Effector memory CD8-positive, alpha-beta T cell (primary cell): ENCODE results near the gene TFDP1.
"Not testable (repeated sequence)": the region's sequence is repeated elsewhere in the genome, so short reads cannot be mapped to it uniquely, and the experiment has no call there.

Experiments
- ATAC-seq: fragments of 150-1000 bp; cut with Tn5 transposase; replicated peaks from 2 replicates; pipeline ENCODE4 v1.10.0; 2021; ENCODE audit warnings: mild to moderate bottlenecking, moderate library complexity
- DNase-seq, 3 experiments: peaks; one replicate each; pipeline ENCODE4 v3.0.0; 2021
- H3K27ac Mint-ChIP-seq, 2 donors: one replicate each; pipeline ENCODE4 v1.8.0; 2022; ENCODE audit warnings: mild to moderate bottlenecking in 2 of 2, mixed read lengths in 2 of 2, moderate library complexity in 2 of 2
- H3K27me3 Mint-ChIP-seq, 2 donors: one replicate each; pipeline ENCODE4 v1.8.0; 2022; ENCODE audit warnings: mixed read lengths in 2 of 2
- H3K36me3 Mint-ChIP-seq: one replicate; pipeline ENCODE4 v1.8.0; 2022; ENCODE audit warnings: mild to moderate bottlenecking, moderate library complexity, mixed read lengths; ENCODE audit not compliant: insufficient read depth
- H3K4me1 Mint-ChIP-seq, 2 donors: one replicate each; pipeline ENCODE4 v1.8.0; 2022; ENCODE audit warnings: low read depth in 2 of 2, mixed read lengths in 2 of 2
- H3K4me3 Mint-ChIP-seq, 2 donors: one replicate each; pipeline ENCODE4 v1.8.0; 2022; ENCODE audit warnings: mild to moderate bottlenecking in 2 of 2, mixed read lengths in 2 of 2, moderate library complexity in 2 of 2
- H3K9me3 Mint-ChIP-seq, 2 donors: one replicate each; pipeline ENCODE4 v1.8.0; 2022; ENCODE audit warnings: mixed read lengths in 2 of 2

Gene TFDP1

GRCh38 chr13:113623491-113624234 is 39.1 kb downstream of the TFDP1 start:
- no peaks in the 10 kb centered on the region for H3K9me3 Mint-ChIP-seq
- H3K36me3 Mint-ChIP-seq = peaks cover 12% of the 10 kb centered on the region
- H3K27ac Mint-ChIP-seq = peak overlapping the region in 1 of 2 donors; percentile 51
- DNase-seq (no peak), ATAC-seq (no peak)
- no peaks in the 10 kb centered on the region for H3K27me3 Mint-ChIP-seq
- peaks cover under 1 to 2% of the 10 kb centered on the region in 2 donors for H3K4me1 Mint-ChIP-seq
- H3K4me3 Mint-ChIP-seq = no peak overlapping the region

GRCh38 chr13:113624235-113624587 is 39.7 kb downstream of the TFDP1 start:
- DNase-seq (no peak), ATAC-seq (no peak)
- Mint-ChIP-seq H3K4me1 (peaks cover 0 to 4% of the 10 kb centered on the region in 2 donors), H3K36me3 (peaks cover 11% of the 10 kb centered on the region), H3K4me3 (no peak overlapping the region), H3K9me3 (no peaks in the 10 kb centered on the region), H3K27ac (no peak overlapping the region), H3K27me3 (no peaks in the 10 kb centered on the region)

- H3K36me3 Mint-ChIP-seq, H3K27me3 Mint-ChIP-seq, H3K4me3 Mint-ChIP-seq, DNase-seq, H3K4me1 Mint-ChIP-seq, H3K9me3 Mint-ChIP-seq, H3K27ac Mint-ChIP-seq, ATAC-seq: not testable (repeated sequence)
Observed at GRCh38 chr13:113624640-113625304, 40.2 kb downstream of the TFDP1 start.

GRCh38 chr13:113625965-113626721 is 41.6 kb downstream of the TFDP1 start:
- Mint-ChIP-seq H3K36me3 (peaks cover 7% of the 10 kb centered on the region), H3K27ac (peak overlapping the region in 1 of 2 donors; percentile 32), H3K4me3 (no peak overlapping the region), H3K9me3 (no peaks in the 10 kb centered on the region), H3K4me1 (peaks cover 0 to 4% of the 10 kb centered on the region in 2 donors), H3K27me3 (no peaks in the 10 kb centered on the region)
- no peak for ATAC-seq
- no peak for DNase-seq

GRCh38 chr13:113627136-113627535 is 42.6 kb downstream of the TFDP1 start:
- H3K27me3 Mint-ChIP-seq = no peaks in the 10 kb centered on the region
- no peaks in the 10 kb centered on the region for H3K9me3 Mint-ChIP-seq
- ATAC-seq (no peak), DNase-seq (no peak)
- peaks cover 15% of the 10 kb centered on the region for H3K36me3 Mint-ChIP-seq
- H3K4me3 Mint-ChIP-seq = no peak overlapping the region
- peak overlapping the region in 1 of 2 donors; percentile 15 for H3K27ac Mint-ChIP-seq
- peaks cover 0 to 4% of the 10 kb centered on the region in 2 donors for H3K4me1 Mint-ChIP-seq

- peaks cover 0 to 4% of the 10 kb centered on the region in 2 donors for H3K4me1 Mint-ChIP-seq
- H3K36me3 Mint-ChIP-seq = peaks cover 21% of the 10 kb centered on the region
- H3K27ac Mint-ChIP-seq = no peak overlapping the region
- H3K27me3 Mint-ChIP-seq = no peaks in the 10 kb centered on the region
- DNase-seq (no peak), ATAC-seq (no peak)
- H3K9me3 Mint-ChIP-seq = no peaks in the 10 kb centered on the region
- H3K4me3 Mint-ChIP-seq = no peak overlapping the region
Observed at GRCh38 chr13:113628291-113629270, 44.0 kb downstream of the TFDP1 start.

- H3K4me3 Mint-ChIP-seq = no peak overlapping the region
- H3K27ac Mint-ChIP-seq = no peak overlapping the region
- DNase-seq = no peak
- no peak for ATAC-seq
- H3K9me3 Mint-ChIP-seq = no peaks in the 10 kb centered on the region
- H3K36me3 Mint-ChIP-seq = peaks cover 24% of the 10 kb centered on the region
- H3K27me3 Mint-ChIP-seq = no peaks in the 10 kb centered on the region
- peaks cover 0 to 4% of the 10 kb centered on the region in 2 donors for H3K4me1 Mint-ChIP-seq
Observed at GRCh38 chr13:113629866-113630265, 45.3 kb downstream of the TFDP1 start.

GRCh38 chr13:113630296-113630695 is 45.7 kb downstream of the TFDP1 start:
- Mint-ChIP-seq H3K27ac (no peak overlapping the region), H3K4me1 (peaks cover 0 to 4% of the 10 kb centered on the region in 2 donors), H3K9me3 (no peaks in the 10 kb centered on the region), H3K4me3 (no peak overlapping the region), H3K36me3 (peaks cover 22% of the 10 kb centered on the region), H3K27me3 (no peaks in the 10 kb centered on the region)
- ATAC-seq (no peak), DNase-seq (no peak)

- Mint-ChIP-seq H3K4me3 (no peak overlapping the region), H3K27me3 (no peaks in the 10 kb centered on the region), H3K9me3 (no peaks in the 10 kb centered on the region), H3K27ac (no peak overlapping the region), H3K36me3 (peaks cover 22% of the 10 kb centered on the region), H3K4me1 (peaks cover 0 to 4% of the 10 kb centered on the region in 2 donors)
- ATAC-seq (no peak), DNase-seq (no peak)
Observed at GRCh38 chr13:113630804-113631203, 46.3 kb downstream of the TFDP1 start.

GRCh38 chr13:113631341-113632095 is 47.0 kb downstream of the TFDP1 start:
- no peak for DNase-seq
- no peaks in the 10 kb centered on the region for H3K9me3 Mint-ChIP-seq
- ATAC-seq = no peak
- H3K36me3 Mint-ChIP-seq = peaks cover 27% of the 10 kb centered on the region
- no peaks in the 10 kb centered on the region for H3K27me3 Mint-ChIP-seq
- peaks cover 0 to 4% of the 10 kb centered on the region in 2 donors for H3K4me1 Mint-ChIP-seq
- no peak overlapping the region for H3K27ac Mint-ChIP-seq
- no peak overlapping the region for H3K4me3 Mint-ChIP-seq

- H3K36me3 Mint-ChIP-seq = peaks cover 34% of the 10 kb centered on the region
- H3K9me3 Mint-ChIP-seq = no peaks in the 10 kb centered on the region
Observed at GRCh38 chr13:113632706-113633484, 48.3 kb downstream of the TFDP1 start.

GRCh38 chr13:113633485-113633873 is 48.9 kb downstream of the TFDP1 start:
- Mint-ChIP-seq H3K27ac (no peak overlapping the region), H3K27me3 (no peaks in the 10 kb centered on the region), H3K4me3 (no peak overlapping the region), H3K4me1 (peaks cover 0 to 4% of the 10 kb centered on the region in 2 donors), H3K36me3 (peaks cover 37% of the 10 kb centered on the region), H3K9me3 (no peaks in the 10 kb centered on the region)
- no peak for ATAC-seq
- DNase-seq = no peak

More at GRCh38 chr13:113632706-113633484, 48.3 kb downstream of the TFDP1 start:
- H3K27me3 Mint-ChIP-seq = no peaks in the 10 kb centered on the region
- DNase-seq (no peak), ATAC-seq (no peak)
- H3K27ac Mint-ChIP-seq = peak overlapping the region in 1 of 2 donors; percentile 46
- peaks cover 0 to 4% of the 10 kb centered on the region in 2 donors for H3K4me1 Mint-ChIP-seq
- no peak overlapping the region for H3K4me3 Mint-ChIP-seq
